ENCODE measurements around the gene CDC45.

The CDC45 gene

GRCh38 chr22:19504900-19505734 is 25.4 kb downstream of the CDC45 start:
- no peak overlapping the region for H3K4me3 ChIP-seq (ENCODE audit: low read depth, low read length)
- no peak for DNase-seq (ENCODE audit: low read depth)
- TF ChIP-seq CTCF (IDR thresholded peaks at IDR 0.05; ENCODE audit: low read depth, low read length) (no peak), MAX (IDR thresholded peaks at IDR 0.05; ENCODE audit: low read depth, low read length) (no peak), MYC (IDR thresholded peaks at IDR 0.05; ENCODE audit: low read depth, low read length) (no peak), POLR2A (IDR thresholded peaks at IDR 0.05; ENCODE audit: extremely low read depth, insufficient read length) (no peak)

- DNase-seq (ENCODE audit: low read depth): no peak
- no peak overlapping the region for H3K4me3 ChIP-seq (ENCODE audit: low read depth, low read length)
- TF ChIP-seq MYC (IDR thresholded peaks at IDR 0.05; ENCODE audit: low read depth, low read length): no peak
- no peak for TF ChIP-seq MAX (IDR thresholded peaks at IDR 0.05; ENCODE audit: low read depth, low read length)
- TF ChIP-seq POLR2A (IDR thresholded peaks at IDR 0.05; ENCODE audit: extremely low read depth, insufficient read length): no peak
- TF ChIP-seq CTCF (IDR thresholded peaks at IDR 0.05; ENCODE audit: low read depth, low read length): no peak
Measured at GRCh38 chr22:19505735-19506126, 26.0 kb downstream of the CDC45 start.

- no peak overlapping the region for H3K4me3 ChIP-seq (ENCODE audit: low read depth, low read length)
- no peak for DNase-seq (ENCODE audit: low read depth)
- TF ChIP-seq MYC (IDR thresholded peaks at IDR 0.05; ENCODE audit: low read depth, low read length): no peak
Measured at GRCh38 chr22:19506212-19506611, 26.5 kb downstream of the CDC45 start.

- TF ChIP-seq MAX (IDR thresholded peaks at IDR 0.05; ENCODE audit: low read depth, low read length) (no peak), CTCF (IDR thresholded peaks at IDR 0.05; ENCODE audit: low read depth, low read length) (no peak), POLR2A (IDR thresholded peaks at IDR 0.05; ENCODE audit: extremely low read depth, insufficient read length) (no peak), MYC (IDR thresholded peaks at IDR 0.05; ENCODE audit: low read depth, low read length) (no peak)
- no peak overlapping the region for H3K4me3 ChIP-seq (ENCODE audit: low read depth, low read length)
- no peak for DNase-seq (ENCODE audit: low read depth)
Measured at GRCh38 chr22:19507534-19507861, 27.8 kb downstream of the CDC45 start.

- H3K4me3 ChIP-seq (ENCODE audit: low read depth, low read length): no peak overlapping the region
- TF ChIP-seq CTCF (IDR thresholded peaks at IDR 0.05; ENCODE audit: low read depth, low read length) (no peak), MYC (IDR thresholded peaks at IDR 0.05; ENCODE audit: low read depth, low read length) (no peak), POLR2A (IDR thresholded peaks at IDR 0.05; ENCODE audit: extremely low read depth, insufficient read length) (no peak), MAX (IDR thresholded peaks at IDR 0.05; ENCODE audit: low read depth, low read length) (no peak)
- DNase-seq (ENCODE audit: low read depth): no peak
Measured at GRCh38 chr22:19508024-19508776, 28.5 kb downstream of the CDC45 start.

- no peak overlapping the region for H3K4me3 ChIP-seq (ENCODE audit: low read depth, low read length)
- TF ChIP-seq CTCF (IDR thresholded peaks at IDR 0.05; ENCODE audit: low read depth, low read length): no peak
- TF ChIP-seq POLR2A (IDR thresholded peaks at IDR 0.05; ENCODE audit: extremely low read depth, insufficient read length): no peak
- TF ChIP-seq MAX (IDR thresholded peaks at IDR 0.05; ENCODE audit: low read depth, low read length): no peak
- TF ChIP-seq MYC (IDR thresholded peaks at IDR 0.05; ENCODE audit: low read depth, low read length): no peak
- DNase-seq (ENCODE audit: low read depth): no peak
Measured at GRCh38 chr22:19509191-19509590, 29.5 kb downstream of the CDC45 start.

Measured in NB4 (cell line).